SK-N-SH treated with all-trans-retinoic acid at 6 μM for 48 hours (cell line): ENCODE measurements around the gene LYSET.

Experiments
- ATAC-seq: fragments of 200-7000 bp; cut with Tn5 transposase; 3 replicates; pipeline ENCODE4 v1.9.1; 2020; ENCODE audit warnings: mild to moderate bottlenecking, moderate library complexity
- ARNTL ChIP-seq: fragments of 450-650 bp; formaldehyde crosslinking; IDR thresholded peaks from 2 replicates; pipeline ENCODE4 v1.5.0; 2020; ENCODE audit warnings: low read depth, mild to moderate bottlenecking, moderate library complexity, borderline replicate concordance
- BACH2 ChIP-seq: fragments of 250-450 bp; sonication (Bioruptor Pico); IDR thresholded peaks from 2 replicates; pipeline ENCODE4 v1.9.0; 2021; ENCODE audit warnings: mild to moderate bottlenecking, borderline replicate concordance
- CREB5 ChIP-seq: fragments of 250-450 bp; sonication (Bioruptor Pico); IDR thresholded peaks from 2 replicates; pipeline ENCODE4 v1.5.1; 2020; ENCODE audit warnings: low read depth, mild to moderate bottlenecking, moderate library complexity
- CSDC2 ChIP-seq: fragments of 250-450 bp; sonication (Bioruptor Pico); IDR thresholded peaks from 2 replicates; pipeline ENCODE4 v1.5.0; 2020; ENCODE audit warnings: mild to moderate bottlenecking, moderate library complexity
- CSRNP3 ChIP-seq: fragments of 250-450 bp; sonication (Bioruptor Pico); IDR thresholded peaks from 2 replicates; pipeline ENCODE4 v1.5.1; 2021; ENCODE audit warnings: mild to moderate bottlenecking, moderate library complexity
- ESRRG ChIP-seq: fragments of 250-450 bp; sonication (Bioruptor Pico); IDR thresholded peaks from 2 replicates; pipeline ENCODE4 v1.6.1; 2021; ENCODE audit warnings: mild to moderate bottlenecking
- GLIS3 ChIP-seq: fragments of 250-450 bp; sonication (Bioruptor Pico); IDR thresholded peaks from 2 replicates; pipeline ENCODE4 v1.5.0; 2020; ENCODE audit warnings: mild to moderate bottlenecking, moderate library complexity
- ISL1 ChIP-seq: fragments of 250-450 bp; sonication (Bioruptor Pico); IDR thresholded peaks from 2 replicates; pipeline ENCODE4 v2.1.2; 2022; ENCODE audit warnings: mild to moderate bottlenecking, moderate library complexity
- OSR1 ChIP-seq: fragments of 250-450 bp; sonication (Bioruptor Pico); IDR thresholded peaks from 2 replicates; pipeline ENCODE4 v1.8.0; 2022; ENCODE audit warnings: moderate library complexity, mild to moderate bottlenecking, inconsistent platforms
- PATZ1 ChIP-seq: fragments of 250-450 bp; sonication (Bioruptor Pico); IDR thresholded peaks from 2 replicates; pipeline ENCODE4 v1.8.0; 2020; ENCODE audit warnings: mild to moderate bottlenecking, moderate library complexity, borderline replicate concordance
- POU6F1 ChIP-seq: fragments of 250-450 bp; sonication (Bioruptor Pico); IDR thresholded peaks from 2 replicates; pipeline ENCODE4 v1.8.0; 2021; ENCODE audit warnings: low read depth, mild to moderate bottlenecking, moderate library complexity, borderline replicate concordance
- PPARA ChIP-seq: fragments of 250-450 bp; sonication (Bioruptor Pico); IDR thresholded peaks from 2 replicates; pipeline ENCODE4 v1.5.0; 2020; ENCODE audit warnings: mild to moderate bottlenecking, borderline replicate concordance
- RARB ChIP-seq: fragments of 250-450 bp; sonication (Bioruptor Pico); IDR thresholded peaks from 2 replicates; pipeline ENCODE4 v1.8.0; 2021; ENCODE audit warnings: mild to moderate bottlenecking, moderate library complexity
- SNAI2 ChIP-seq: fragments of 250-450 bp; sonication (Bioruptor Pico); IDR thresholded peaks from 2 replicates; pipeline ENCODE4 v1.5.0; 2020; ENCODE audit warnings: mild to moderate bottlenecking, moderate library complexity
- TOX ChIP-seq: fragments of 250-450 bp; sonication (Bioruptor Pico); IDR thresholded peaks from 2 replicates; pipeline ENCODE4 v1.8.0; 2021; ENCODE audit warnings: mild to moderate bottlenecking, moderate library complexity, borderline replicate concordance
- TSHZ2 ChIP-seq: fragments of 250-450 bp; sonication (Bioruptor Pico); IDR thresholded peaks from 2 replicates; pipeline ENCODE4 v1.5.0; 2020; ENCODE audit warnings: mild to moderate bottlenecking, moderate library complexity
- ZC3H10 ChIP-seq: fragments of 250-450 bp; sonication (Bioruptor Pico); IDR thresholded peaks from 2 replicates; pipeline ENCODE4 v1.5.1; 2021; ENCODE audit warnings: mild to moderate bottlenecking, moderate library complexity
- ZFP3 ChIP-seq: fragments of 250-450 bp; sonication (Bioruptor Pico); IDR thresholded peaks from 2 replicates; pipeline ENCODE4 v1.5.0; 2020; ENCODE audit warnings: mild to moderate bottlenecking, moderate library complexity
- ZFP30 ChIP-seq: fragments of 450-650 bp; formaldehyde crosslinking; IDR thresholded peaks from 2 replicates; pipeline ENCODE4 v1.5.0; 2022; ENCODE audit warnings: mild to moderate bottlenecking, moderate library complexity
- ZNF565 ChIP-seq: fragments of 450-650 bp; formaldehyde crosslinking; conservative IDR thresholded peaks from 2 replicates; pipeline ENCODE4 v1.5.0; 2020; ENCODE audit warnings: low read depth, mild to moderate bottlenecking, moderate library complexity
- ZNF70 ChIP-seq: fragments of 450-650 bp; formaldehyde crosslinking; IDR thresholded peaks from 2 replicates; pipeline ENCODE4 v1.5.0; 2020; ENCODE audit warnings: mild to moderate bottlenecking, moderate library complexity
- ZNF8 ChIP-seq: fragments of 450-650 bp; formaldehyde crosslinking; IDR thresholded peaks from 2 replicates; pipeline ENCODE4 v1.5.0; 2020; ENCODE audit warnings: mild to moderate bottlenecking, moderate library complexity

The LYSET gene

GRCh38 chr14:93207468-93208308 is 22.6 kb downstream of the LYSET start:
- TF ChIP-seq TOX (no peak), CSRNP3 (CRISPR knock-in tag) (no peak), PATZ1 (CRISPR knock-in tag) (no peak), PPARA (CRISPR knock-in tag) (no peak), ISL1 (CRISPR knock-in tag) (no peak), RARB (CRISPR knock-in tag) (no peak), ZFP30 (CRISPR knock-in tag) (no peak), ZFP3 (CRISPR knock-in tag) (no peak), SNAI2 (CRISPR knock-in tag) (no peak), ARNTL (no peak), ZC3H10 (CRISPR knock-in tag) (no peak), ZNF70 (CRISPR knock-in tag) (no peak), ZNF8 (CRISPR knock-in tag) (no peak), ZNF565 (CRISPR knock-in tag) (no peak), BACH2 (CRISPR knock-in tag) (no peak), POU6F1 (CRISPR knock-in tag) (no peak)
- peak; percentile 82 for ATAC-seq

- ATAC-seq = no peak
- TF ChIP-seq ARNTL (no peak), ZNF70 (CRISPR knock-in tag) (no peak), CSRNP3 (CRISPR knock-in tag) (no peak), PATZ1 (CRISPR knock-in tag) (no peak), ZFP3 (CRISPR knock-in tag) (no peak), PPARA (CRISPR knock-in tag) (no peak)
These were observed 27.3 kb downstream of the LYSET start for GRCh38 chr14:93212432-93212831.

GRCh38 chr14:93214598-93214997 is 29.5 kb downstream of the LYSET start:
- no peak for ATAC-seq
- TF ChIP-seq TSHZ2 (CRISPR knock-in tag) (no peak), ZFP3 (CRISPR knock-in tag) (no peak), GLIS3 (CRISPR knock-in tag) (no peak), RARB (CRISPR knock-in tag) (no peak), ISL1 (CRISPR knock-in tag) (no peak), PPARA (CRISPR knock-in tag) (no peak), TOX (no peak), ZNF565 (CRISPR knock-in tag) (no peak), ESRRG (CRISPR knock-in tag) (no peak), OSR1 (CRISPR knock-in tag) (no peak), ZFP30 (CRISPR knock-in tag) (no peak), CREB5 (CRISPR knock-in tag) (no peak), ZNF8 (CRISPR knock-in tag) (no peak), CSDC2 (CRISPR knock-in tag) (no peak), BACH2 (CRISPR knock-in tag) (no peak), CSRNP3 (CRISPR knock-in tag) (no peak)
